ENCODE data around the gene ZDHHC3. TPM values are rescaled to one million over a fixed set of nuclear protein-coding genes. Genes with fewer than 3 reads are reported as not detected.
A peak's percentile ranks its signal among the peaks of the same experiment; 100 is the strongest.

ZDHHC3 gene
- total RNA-seq, 2 donors from 2014 or later: 21.7 to 40.5 TPM

DNA sequence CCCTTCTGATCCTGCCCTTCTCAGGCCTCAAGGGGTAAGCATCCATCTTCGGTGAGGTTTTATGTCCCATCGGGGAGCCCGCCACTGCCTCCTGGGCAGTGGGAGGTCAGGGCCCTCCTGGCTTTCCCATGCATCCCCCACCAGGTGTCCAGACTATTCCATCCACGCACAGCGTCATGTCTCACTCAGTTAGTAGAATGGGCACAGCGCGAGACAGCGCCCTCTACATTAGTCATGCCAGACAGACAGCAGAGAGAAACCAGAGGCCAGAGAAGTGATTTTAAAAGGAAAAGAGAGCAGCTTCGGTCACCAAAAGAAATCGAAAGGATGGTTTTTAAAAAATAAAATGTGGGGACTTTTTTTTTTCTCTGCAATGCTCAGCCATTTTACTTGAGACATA, 49.8 kb downstream of the ZDHHC3 start:
- ATAC-seq: no peak
- no peak for DNase-seq (ENCODE audit: low spot score in 2 of 2)
- Mint-ChIP-seq H3K9me3 (no peaks in the 10 kb centered on the region), H3K36me3 (no peaks in the 10 kb centered on the region), H3K27ac (peak overlapping the region in 1 of 2 donors; percentile 17)

DNA sequence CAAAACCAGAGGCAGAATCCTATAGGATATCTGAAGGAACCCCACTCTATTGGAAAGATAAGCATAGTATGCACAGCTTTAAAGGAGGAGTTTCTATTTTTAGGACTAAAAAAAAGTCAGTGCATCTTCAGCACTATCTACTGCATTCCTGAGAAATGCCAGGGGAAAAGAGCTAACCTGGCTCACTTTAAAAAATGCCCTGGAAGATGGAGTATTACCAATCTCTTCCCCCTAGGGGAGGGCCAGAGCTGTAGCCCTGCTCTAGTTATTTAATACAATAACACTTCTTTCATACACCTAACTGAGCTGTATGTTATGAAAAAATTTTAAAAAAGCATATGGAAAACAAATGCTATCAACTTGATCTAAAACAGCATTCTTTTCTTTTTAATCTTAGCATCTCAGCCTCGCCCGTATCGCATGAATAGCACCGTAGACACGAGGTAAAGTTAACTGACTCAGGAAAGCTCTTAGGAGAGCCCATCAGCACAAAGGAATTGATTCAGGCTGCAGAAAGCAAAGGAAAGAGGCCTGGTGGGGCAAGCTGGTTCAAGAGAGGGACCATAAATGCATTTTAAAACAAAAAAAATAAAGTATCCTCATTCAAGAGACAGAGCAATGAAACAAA, 51.4 kb downstream of the ZDHHC3 start:
- H3K9me3 Mint-ChIP-seq: no peaks in the 10 kb centered on the region
- DNase-seq (ENCODE audit: low spot score in 2 of 2) (no peak), ATAC-seq (no peak)
- no peak overlapping the region for H3K27ac Mint-ChIP-seq
- no peaks in the 10 kb centered on the region for H3K36me3 Mint-ChIP-seq

DNA sequence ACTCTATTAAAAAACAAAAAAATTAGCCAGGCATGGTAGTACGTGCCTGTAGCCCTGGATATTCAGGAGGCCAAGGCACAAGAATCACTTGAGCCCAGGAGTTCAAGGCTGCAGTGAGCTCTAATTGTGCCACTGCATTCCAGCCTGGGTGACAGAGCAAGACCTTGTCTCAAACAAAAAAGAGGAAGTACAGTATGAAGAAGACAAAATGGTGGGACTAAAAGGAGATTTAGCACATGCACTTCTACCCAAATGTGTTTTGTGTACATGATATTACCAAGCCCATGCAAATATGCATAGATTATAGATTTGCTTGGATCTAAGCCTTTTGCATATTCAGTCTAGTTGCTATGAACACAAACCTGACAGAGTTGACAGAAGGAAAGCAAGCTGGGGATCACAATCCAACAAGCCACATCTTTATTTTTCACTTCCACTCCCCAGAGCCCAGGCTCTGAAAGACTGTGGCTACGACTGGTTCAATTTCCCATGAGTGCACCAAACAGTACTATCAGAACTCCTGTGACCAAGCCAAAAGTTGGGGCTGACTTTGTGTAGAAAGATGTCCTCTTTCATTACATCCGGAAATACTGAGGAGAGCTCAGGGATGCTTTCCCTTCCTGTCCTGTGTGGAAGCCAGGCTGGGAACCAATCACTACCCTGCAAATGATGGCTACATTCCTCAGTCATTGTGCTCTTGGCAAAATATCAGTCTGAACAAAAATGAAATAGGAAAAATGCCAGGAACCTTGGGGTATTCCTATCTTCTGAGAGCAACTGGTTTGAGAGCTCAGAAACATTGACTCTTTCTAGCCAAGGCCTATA, 52.1 kb downstream of the ZDHHC3 start:
- DNase-seq (ENCODE audit: low spot score in 2 of 2) (no peak), ATAC-seq (no peak)
- Mint-ChIP-seq H3K9me3 (no peaks in the 10 kb centered on the region), H3K27ac (no peak overlapping the region), H3K36me3 (no peaks in the 10 kb centered on the region)

DNA sequence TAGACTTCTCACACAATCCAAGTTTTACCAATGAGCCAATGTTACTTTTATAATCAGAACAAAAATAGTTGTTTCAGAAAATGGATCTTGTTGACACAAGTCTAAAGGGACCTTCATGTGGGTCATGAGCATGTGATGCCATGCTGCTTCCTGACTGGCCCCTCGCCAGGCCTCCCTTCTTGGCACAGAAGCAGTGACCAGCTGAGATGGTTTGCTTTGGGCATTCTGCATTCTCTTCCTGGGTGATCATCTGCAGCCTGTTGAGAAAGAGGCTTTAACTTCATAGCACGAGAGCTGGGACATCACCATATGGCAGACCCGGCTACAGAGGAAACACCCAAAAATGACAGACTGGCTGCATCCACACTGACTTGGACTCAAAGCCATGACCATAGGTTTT, 55.9 kb downstream of the ZDHHC3 start:
- H3K36me3 Mint-ChIP-seq: no peaks in the 10 kb centered on the region
- H3K27ac Mint-ChIP-seq: no peak overlapping the region
- DNase-seq (ENCODE audit: low spot score in 2 of 2) (no peak), ATAC-seq (no peak)
- H3K9me3 Mint-ChIP-seq: no peaks in the 10 kb centered on the region

DNA sequence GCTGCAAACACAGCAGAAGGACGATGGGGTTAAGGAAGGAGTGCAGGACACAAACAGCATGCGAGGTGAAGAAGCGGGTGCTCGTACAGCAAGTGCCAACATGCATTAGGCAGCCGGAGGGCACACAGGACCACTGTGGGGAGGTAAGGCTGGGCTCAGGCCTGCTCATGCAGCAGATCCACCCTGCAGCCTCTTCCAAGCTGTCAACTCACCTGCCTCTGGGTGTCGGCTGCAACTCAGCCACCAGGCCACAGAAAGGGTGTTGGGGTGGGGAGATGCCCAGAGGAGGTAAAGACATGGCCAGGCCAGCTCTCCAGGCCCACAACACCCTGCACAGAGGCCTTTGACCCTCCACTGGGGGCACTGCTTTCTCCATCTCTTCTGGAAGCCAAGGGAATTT, 57.4 kb downstream of the ZDHHC3 start:
- no peaks in the 10 kb centered on the region for H3K9me3 Mint-ChIP-seq
- DNase-seq (ENCODE audit: low spot score in 2 of 2) (no peak), ATAC-seq (no peak)
- peak overlapping the region in 1 of 2 donors; percentile 68 for H3K27ac Mint-ChIP-seq
- no peaks in the 10 kb centered on the region for H3K36me3 Mint-ChIP-seq

DNA sequence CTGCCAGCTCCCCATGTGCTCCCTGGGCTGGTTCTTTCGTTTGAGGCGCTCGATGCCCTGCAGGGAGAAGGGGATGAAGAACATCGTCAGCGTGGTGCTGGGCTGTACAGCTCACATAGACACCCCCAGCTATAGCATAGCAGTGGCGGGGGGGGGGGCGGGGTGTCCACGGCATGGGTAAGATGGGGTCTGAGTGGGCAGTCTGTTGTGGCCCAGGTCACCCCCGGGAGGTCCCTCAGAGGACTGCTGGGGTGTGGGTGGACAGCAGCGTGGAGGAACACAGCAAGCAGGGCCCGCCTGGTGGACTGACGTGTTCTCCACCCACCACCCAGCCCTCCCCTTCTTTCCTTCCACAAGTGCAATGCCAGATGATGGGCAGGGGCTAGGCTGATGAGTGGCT, 57.9 kb downstream of the ZDHHC3 start:
- peak overlapping the region in 1 of 2 donors; percentile 68 for H3K27ac Mint-ChIP-seq
- no peak for ATAC-seq

DNA sequence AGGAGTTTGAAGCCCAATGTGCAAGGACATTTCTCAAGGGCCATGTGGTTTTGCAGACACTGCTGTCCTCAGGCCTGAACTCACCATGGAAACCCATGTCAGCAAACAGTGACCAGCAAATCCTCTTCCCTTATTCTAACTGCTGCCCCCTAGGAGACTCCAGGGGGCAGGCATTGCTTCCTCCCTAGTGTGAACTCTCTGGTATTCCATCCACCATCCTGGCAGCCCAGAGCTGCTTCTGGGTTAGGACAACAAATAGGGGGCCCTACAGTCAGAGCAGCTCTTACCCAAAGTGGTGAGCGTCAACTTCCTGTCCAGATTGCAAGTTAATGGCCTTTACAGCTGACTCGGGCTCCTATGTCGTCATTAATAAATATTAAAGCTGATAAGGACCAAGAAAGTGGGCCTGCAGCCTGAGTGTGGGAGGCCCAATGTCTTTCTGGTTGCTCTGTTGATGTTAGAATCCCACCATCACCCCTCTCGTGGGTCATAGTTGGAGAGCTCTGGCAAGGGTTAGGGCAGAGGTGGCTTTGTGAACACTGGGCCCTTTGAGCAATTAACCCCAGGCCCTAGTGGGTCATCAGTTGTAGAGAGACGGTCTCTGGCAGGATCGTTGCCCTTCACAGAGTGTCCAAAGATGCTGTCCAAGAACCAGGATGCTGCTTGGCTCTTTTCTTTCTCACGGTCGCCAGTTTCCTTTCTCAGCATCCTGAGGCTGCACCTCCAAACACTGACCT, 60.1 kb downstream of the ZDHHC3 start:
- peak overlapping the region in 1 of 2 donors; percentile 65 for H3K27ac Mint-ChIP-seq

More for the DNA sequence above, 57.9 kb downstream of the ZDHHC3 start:
- H3K9me3 Mint-ChIP-seq: no peaks in the 10 kb centered on the region
- no peak for DNase-seq (ENCODE audit: low spot score in 2 of 2)
- H3K36me3 Mint-ChIP-seq: no peaks in the 10 kb centered on the region

DNA sequence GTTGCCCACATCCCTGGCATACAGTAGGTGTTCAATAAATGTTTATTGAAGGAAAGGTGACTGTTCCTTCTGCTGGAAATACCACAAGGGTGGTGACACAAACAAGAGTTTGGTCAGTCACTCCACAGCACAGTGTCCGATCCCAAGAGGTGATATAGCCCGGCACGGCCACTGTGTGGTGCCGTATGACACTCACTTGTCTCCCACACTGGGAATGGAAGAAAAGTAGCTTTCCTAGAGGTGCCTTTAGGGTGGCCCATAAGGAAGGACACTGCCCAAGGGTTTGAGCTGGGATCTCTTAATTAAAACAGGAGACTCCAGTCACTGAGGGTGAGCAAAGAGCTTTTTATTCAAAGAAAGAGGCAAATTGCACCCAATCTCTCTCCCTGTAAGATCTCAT, 61.0 kb downstream of the ZDHHC3 start:
- peaks cover 0 to 4% of the 10 kb centered on the region in 2 donors for H3K36me3 Mint-ChIP-seq
- DNase-seq (ENCODE audit: low spot score in 2 of 2) (no peak), ATAC-seq (no peak)
- no peak overlapping the region for H3K27ac Mint-ChIP-seq
- no peaks in the 10 kb centered on the region for H3K9me3 Mint-ChIP-seq

More for the DNA sequence above, 60.1 kb downstream of the ZDHHC3 start:
- Mint-ChIP-seq H3K9me3 (no peaks in the 10 kb centered on the region), H3K36me3 (no peaks in the 10 kb centered on the region)
- ATAC-seq: no peak
- DNase-seq (ENCODE audit: low spot score in 2 of 2): no peak

DNA sequence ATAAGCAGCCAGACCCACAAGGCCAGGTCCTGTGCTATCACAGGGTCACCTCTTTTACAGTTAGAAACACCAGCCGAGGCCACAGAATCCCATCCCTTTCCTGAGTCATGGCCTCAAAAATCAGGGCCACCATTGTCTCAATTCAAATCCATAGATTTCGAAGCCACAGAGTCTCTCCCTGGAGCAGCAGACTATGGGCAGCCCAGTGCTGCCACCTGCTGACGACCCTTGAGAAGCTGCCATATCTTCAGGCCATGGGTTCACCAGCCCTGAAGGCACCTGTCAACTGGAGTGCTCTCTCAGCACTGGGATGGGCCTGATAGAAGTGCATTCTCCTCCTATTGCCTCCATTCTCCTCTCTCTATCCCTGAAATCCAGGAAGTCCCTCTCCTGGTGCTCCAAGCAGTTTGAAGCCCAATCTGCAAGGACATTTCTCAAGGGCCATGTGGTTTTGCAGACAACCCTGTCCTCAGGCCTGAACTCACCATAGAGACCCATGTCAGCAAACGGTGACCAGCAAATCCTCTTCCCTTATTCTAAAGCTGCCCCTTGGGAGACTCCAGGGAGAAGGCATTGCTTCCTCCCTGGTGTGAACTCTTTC, 62.0 kb downstream of the ZDHHC3 start:
- DNase-seq (ENCODE audit: low spot score in 2 of 2) (peak; percentile 71), ATAC-seq (peak; percentile 78 to 80)
- H3K36me3 Mint-ChIP-seq: peaks cover 0 to 13% of the 10 kb centered on the region in 2 donors
- no peaks in the 10 kb centered on the region for H3K9me3 Mint-ChIP-seq
- no peak overlapping the region for H3K27ac Mint-ChIP-seq

DNA sequence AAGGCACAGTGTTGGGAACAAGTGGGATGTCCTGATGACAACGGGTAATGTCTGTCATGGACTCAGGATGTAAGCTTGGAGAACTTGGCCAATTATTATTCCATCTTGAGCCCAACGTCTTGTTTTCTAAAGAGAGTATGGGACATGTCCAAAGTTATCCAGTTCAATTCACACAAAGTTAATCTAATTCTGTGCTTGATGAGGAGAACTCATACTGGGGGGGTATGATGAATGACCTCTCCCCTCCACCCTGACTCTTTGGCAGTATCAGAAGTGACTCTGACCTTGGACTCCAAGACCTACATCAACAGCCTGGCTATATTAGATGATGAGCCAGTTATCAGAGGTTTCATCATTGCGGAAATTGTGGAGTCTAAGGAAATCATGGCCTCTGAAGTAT, 65.3 kb downstream of the ZDHHC3 start:
- ATAC-seq: no peak
- no peak for DNase-seq (ENCODE audit: low spot score in 2 of 2)
- Mint-ChIP-seq H3K36me3 (peaks cover 0 to 14% of the 10 kb centered on the region in 2 donors), H3K9me3 (peaks cover 0 to 5% of the 10 kb centered on the region in 2 donors), H3K27ac (no peak overlapping the region)

DNA sequence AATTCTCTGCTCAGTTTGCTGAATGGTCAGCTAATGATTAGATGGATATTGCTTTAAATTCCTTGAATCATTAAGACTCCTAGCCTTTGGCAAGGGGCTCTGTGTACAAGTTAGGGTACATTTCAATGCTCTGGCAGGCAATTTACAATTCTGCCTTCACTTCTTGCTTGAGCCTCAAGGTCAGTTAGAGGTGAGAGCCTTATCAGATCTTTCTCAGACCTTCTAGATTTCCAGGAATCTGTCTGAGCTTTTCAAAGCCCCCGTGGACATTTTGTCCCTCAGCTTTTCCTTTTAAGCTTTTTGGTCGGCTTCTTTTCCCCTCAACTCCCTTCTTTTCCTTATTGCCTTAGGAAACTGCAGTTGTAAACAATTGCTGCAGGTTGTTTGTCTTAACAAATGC, 66.9 kb downstream of the ZDHHC3 start:
- Mint-ChIP-seq H3K36me3 (peaks cover 0 to 14% of the 10 kb centered on the region in 2 donors), H3K9me3 (peaks cover 0 to 5% of the 10 kb centered on the region in 2 donors), H3K27ac (no peak overlapping the region)
- ATAC-seq (no peak), DNase-seq (ENCODE audit: low spot score in 2 of 2) (no peak)

DNA sequence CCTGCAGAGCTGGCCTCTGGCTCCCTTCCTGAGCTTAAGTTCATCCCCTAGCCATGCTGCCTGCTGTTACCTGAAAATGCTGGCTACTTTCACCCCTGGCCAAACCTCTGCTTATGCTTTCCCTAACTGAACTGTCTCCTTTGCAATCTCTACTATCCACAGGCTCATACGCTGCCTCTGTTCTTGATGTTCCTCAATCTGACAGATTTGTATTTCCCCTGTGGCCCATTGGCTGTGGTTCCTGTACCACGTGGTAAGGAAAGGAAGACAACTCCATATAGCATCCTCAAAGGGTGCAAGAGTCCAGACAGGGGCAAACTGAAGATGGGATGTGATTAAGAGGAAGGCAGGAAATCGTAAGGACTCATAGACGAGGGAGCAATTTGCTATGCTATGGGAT, 68.4 kb downstream of the ZDHHC3 start:
- peak in 1 of 2 donors; percentile 13 for ATAC-seq
- Mint-ChIP-seq H3K36me3 (peaks cover 0 to 14% of the 10 kb centered on the region in 2 donors), H3K27ac (no peak overlapping the region)

DNA sequence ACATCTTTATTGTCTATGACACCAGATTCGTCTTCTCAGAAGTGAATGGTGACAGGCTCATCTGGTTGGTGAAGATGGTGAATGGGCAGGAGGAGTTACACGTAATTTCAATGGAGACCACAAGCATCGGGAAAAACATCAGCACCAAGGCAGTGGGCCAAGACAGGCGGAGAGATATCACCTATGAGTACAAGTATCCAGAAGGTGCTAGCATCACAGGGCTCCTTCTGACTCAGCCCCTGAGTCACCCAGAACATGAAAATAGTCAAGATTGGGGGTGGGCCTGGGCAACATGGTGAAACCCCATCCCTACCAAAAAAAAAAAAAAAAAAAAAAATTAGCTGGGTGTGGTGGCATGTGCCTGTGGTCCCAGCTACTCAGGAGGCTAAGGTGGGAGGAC, 69.0 kb downstream of the ZDHHC3 start:
- peaks cover 0 to 5% of the 10 kb centered on the region in 2 donors for H3K9me3 Mint-ChIP-seq

More for the DNA sequence above, 68.4 kb downstream of the ZDHHC3 start:
- DNase-seq (ENCODE audit: low spot score in 2 of 2): no peak
- peaks cover 0 to 5% of the 10 kb centered on the region in 2 donors for H3K9me3 Mint-ChIP-seq

DNA sequence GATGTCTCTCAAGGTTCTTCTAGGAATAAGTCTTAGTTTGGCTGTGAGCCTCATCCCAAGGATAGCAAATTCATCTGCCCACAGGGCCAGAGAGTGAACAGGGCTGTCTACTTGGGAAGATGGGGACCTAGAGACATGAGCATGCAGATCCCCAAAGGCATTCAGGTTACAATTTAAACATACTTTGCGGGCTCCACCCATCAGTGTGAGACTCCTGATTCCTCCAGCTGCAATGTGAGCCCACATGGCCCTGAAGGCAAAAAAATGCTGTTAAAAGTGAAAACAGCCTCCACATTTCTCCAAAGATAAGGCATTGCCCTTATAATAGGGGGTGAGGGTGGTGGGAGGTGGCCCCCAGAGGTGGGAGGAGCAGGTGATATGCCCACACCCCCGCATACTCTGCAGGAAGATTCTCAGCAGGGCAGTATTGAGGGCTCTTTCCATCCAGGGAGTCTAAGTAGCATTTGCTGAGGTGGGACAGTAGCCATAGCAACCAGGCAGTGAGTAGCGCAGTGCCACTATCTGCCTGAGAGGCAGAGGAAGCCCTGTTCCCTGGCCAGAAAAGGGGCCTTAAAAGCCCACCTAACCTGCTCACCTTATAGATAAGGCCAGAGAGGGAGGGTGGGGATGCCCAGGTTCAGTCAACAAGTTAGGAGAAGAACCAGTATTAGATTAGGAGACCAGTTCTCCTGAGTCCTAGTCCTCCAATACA, 70.4 kb downstream of the ZDHHC3 start:
- peaks cover 0 to 5% of the 10 kb centered on the region in 2 donors for H3K9me3 Mint-ChIP-seq
- DNase-seq (ENCODE audit: low spot score in 2 of 2): no peak
- H3K36me3 Mint-ChIP-seq: peaks cover 0 to 14% of the 10 kb centered on the region in 2 donors
- H3K27ac Mint-ChIP-seq: no peak overlapping the region
- ATAC-seq: no peak

More for the DNA sequence above, 69.0 kb downstream of the ZDHHC3 start:
- Mint-ChIP-seq H3K36me3 (peaks cover 0 to 14% of the 10 kb centered on the region in 2 donors), H3K27ac (no peak overlapping the region)
- peak; percentile 80 to 87 for ATAC-seq
- DNase-seq (ENCODE audit: low spot score in 2 of 2): no peak

DNA sequence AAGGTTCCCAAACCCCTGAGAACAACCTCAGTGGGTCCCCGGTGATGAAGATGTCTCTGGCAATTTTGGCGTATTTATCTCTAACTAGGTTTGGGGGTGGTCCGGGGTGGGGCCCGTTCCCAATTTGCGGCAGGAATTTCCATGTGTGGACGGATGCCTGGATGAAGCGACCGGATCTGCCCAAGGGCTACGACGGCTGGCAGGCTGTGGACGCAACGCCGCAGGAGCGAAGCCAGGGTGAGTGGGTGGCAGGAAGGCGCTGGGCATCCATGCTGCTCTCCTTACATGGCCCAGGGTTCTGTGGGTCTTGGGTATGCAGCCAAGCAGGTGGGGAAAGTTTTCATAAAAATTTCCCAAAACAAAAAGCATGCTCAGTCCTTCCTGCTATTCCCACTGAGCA, 72.2 kb downstream of the ZDHHC3 start:
- DNase-seq (ENCODE audit: low spot score in 2 of 2): no peak
- Mint-ChIP-seq H3K27ac (no peak overlapping the region), H3K36me3 (no peaks in the 10 kb centered on the region), H3K9me3 (peaks cover 0 to 5% of the 10 kb centered on the region in 2 donors)
- no peak for ATAC-seq

DNA sequence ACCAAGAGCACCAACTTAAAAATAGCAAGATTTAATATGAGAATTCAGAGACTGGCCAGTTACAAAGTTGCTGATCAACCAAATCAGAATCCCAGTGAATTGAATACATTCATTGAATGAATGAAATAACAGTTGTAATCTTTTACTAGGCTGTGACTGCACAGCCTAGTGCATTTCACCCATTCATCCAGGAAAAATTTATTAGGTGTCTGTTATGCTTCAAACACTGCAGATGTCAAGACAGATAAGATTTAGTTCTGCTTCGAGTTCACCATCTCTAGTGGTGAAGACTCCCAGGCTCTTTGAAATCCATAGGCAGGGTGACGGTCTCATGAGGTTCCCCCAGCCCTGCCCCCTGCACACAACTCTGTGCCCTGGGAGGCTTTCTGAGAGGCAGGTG, 72.7 kb downstream of the ZDHHC3 start:
- Mint-ChIP-seq H3K9me3 (peaks cover 0 to under 1% of the 10 kb centered on the region in 2 donors), H3K36me3 (no peaks in the 10 kb centered on the region), H3K27ac (no peak overlapping the region)
- DNase-seq (ENCODE audit: low spot score in 2 of 2): no peak
- ATAC-seq: no peak

Measured in activated naive CD4-positive, alpha-beta T cell treated with anti-CD3 and anti-CD28 coated beads, Interleukin-2, amount 50 U/mL, for 72 hours (primary cell).